SU-DHL-6 (cell line): ENCODE measurements around the gene RBM20.

ENCODE experiments used
- EZH2phosphoT487 ChIP-seq: fragments of 200-600 bp; sonication (generic), shearing (Covaris generic); conservative IDR thresholded peaks from 2 replicates; pipeline ENCODE4 v1.6.1; 2018; ENCODE audit warnings: mild to moderate bottlenecking, antibody characterized with exemption, low read length, moderate library complexity, mixed read lengths
- TF ChIP-seq, protein P1 (sequence below): fragments of 200-600 bp; sonication (generic); IDR thresholded peaks from one replicate; pipeline ENCODE4 v1.5.1; 2017; ENCODE audit warnings: antibody characterized with exemption, mild to moderate bottlenecking, low read length, moderate library complexity; ENCODE audit not compliant: insufficient read depth, poor library complexity, severe bottlenecking

DNA sequence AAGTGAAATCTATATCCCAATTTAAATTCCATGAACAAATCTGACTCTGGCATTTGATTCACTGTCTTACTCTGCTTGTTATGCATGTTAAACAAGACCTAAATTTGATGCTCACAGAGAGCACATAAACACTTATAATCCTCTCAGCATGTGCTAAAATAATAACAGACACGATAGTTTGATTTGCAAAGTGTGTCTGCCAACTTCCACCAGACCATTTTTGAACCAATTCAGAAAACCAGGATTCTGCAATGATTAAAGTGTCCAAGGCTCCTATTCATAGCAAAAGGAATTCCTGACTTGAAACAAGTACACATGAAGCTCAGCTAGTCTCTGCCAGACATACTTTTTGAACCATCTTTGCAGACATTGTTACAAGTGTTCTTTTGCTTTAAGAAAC, 11.2 kb downstream of the RBM20 start:
- TF ChIP-seq, protein P1, sequence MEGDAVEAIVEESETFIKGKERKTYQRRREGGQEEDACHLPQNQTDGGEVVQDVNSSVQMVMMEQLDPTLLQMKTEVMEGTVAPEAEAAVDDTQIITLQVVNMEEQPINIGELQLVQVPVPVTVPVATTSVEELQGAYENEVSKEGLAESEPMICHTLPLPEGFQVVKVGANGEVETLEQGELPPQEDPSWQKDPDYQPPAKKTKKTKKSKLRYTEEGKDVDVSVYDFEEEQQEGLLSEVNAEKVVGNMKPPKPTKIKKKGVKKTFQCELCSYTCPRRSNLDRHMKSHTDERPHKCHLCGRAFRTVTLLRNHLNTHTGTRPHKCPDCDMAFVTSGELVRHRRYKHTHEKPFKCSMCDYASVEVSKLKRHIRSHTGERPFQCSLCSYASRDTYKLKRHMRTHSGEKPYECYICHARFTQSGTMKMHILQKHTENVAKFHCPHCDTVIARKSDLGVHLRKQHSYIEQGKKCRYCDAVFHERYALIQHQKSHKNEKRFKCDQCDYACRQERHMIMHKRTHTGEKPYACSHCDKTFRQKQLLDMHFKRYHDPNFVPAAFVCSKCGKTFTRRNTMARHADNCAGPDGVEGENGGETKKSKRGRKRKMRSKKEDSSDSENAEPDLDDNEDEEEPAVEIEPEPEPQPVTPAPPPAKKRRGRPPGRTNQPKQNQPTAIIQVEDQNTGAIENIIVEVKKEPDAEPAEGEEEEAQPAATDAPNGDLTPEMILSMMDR, result no peak
- no peak for TF ChIP-seq EZH2phosphoT487
